K562 (cell line): ENCODE measurements around the gene EFCAB8. TPM values are rescaled to one million over a fixed set of nuclear protein-coding genes. Genes with fewer than 3 reads are reported as not detected.

Source experiments
- ATAC-seq: fragments of 200-7000 bp; cut with Tn5 transposase; 3 replicates; pipeline ENCODE4 v1.9.1; 2020; ENCODE audit warnings: moderate library complexity
- BruUV-seq: library from RNA; stranded (reverse); fragments of 400-500 nt; replicated peaks from 2 replicates; lab custom pipeline; 2021; lab: Mats Ljungman, UMichigan
- CTCF ChIA-PET: fragments of 300-600 bp; formaldehyde crosslinking; extraction: SDS; loops from one replicate; lab custom pipeline; 2021; ENCODE audit warnings: low intra/inter-chr PET ratio; lab: Yijun Ruan, JAX
- POLR2A ChIA-PET: fragments of 300-600, 350-650 bp; sonication (Branson Sonifier 250); formaldehyde crosslinking; extraction: SDS; loops from one replicate; lab custom pipeline; 2021; ENCODE audit warnings: antibody characterized with exemption, inconsistent platforms; lab: Yijun Ruan, JAX
- DNase-seq, 4 experiments: peaks; one replicate each; pipeline versions ENCODE4 v3.0.0 to v3.0.0-alpha.2; 2011 to 2018; ENCODE audit warnings: low spot score in 3 of 4, mixed read lengths in 3 of 4; ENCODE audit errors: extremely low read depth in 1 of 4
- FAIRE-seq: peaks from 2 replicates; lab custom pipeline; 2011; peaks lifted over from hg19 to GRCh38; lab: Jason Lieb, UNC
- H2AFZ ChIP-seq: 2 replicates; pipeline ENCODE4 v1.6.0; 2011; ENCODE audit warnings: low read depth, low read length, control low read depth, inconsistent platforms
- H3K27ac ChIP-seq: fragments of 200-600 bp; 3 replicates; pipeline ENCODE4 v1.8.0; 2011; ENCODE audit warnings: low read depth, mild to moderate bottlenecking, control low read depth, inconsistent platforms, low read length, moderate library complexity, mixed read lengths; ENCODE audit errors: extremely low read depth
- H3K27me3 ChIP-seq, 2 experiments: fragments of 300-600 bp in 1 of 2; 2 replicates in 1 of 2; 3 replicates in 1 of 2; pipeline versions ENCODE4 v1.6.0 to v1.8.0; 2011; ENCODE audit warnings: inconsistent platforms in 2 of 2, low read length in 2 of 2, mild to moderate bottlenecking in 1 of 2, mixed read lengths in 1 of 2, moderate library complexity in 1 of 2; ENCODE audit not compliant: control insufficient read depth in 2 of 2, insufficient read depth in 2 of 2
- H3K36me3 ChIP-seq: fragments of 300-600 bp; 3 replicates; pipeline ENCODE4 v1.8.0; 2011; ENCODE audit warnings: mild to moderate bottlenecking, low read length, inconsistent platforms; ENCODE audit not compliant: control insufficient read depth, insufficient read depth
- H3K4me1 ChIP-seq, 2 experiments: fragments of 200-600 bp in 1 of 2; replicated peaks in 1 of 2; 2 replicates in 1 of 2; 3 replicates in 1 of 2; pipeline versions ENCODE4 v1.5.1 to v1.8.0; 2011; ENCODE audit warnings: inconsistent platforms in 2 of 2, low read length in 2 of 2, mild to moderate bottlenecking in 1 of 2, mixed read lengths in 1 of 2, moderate library complexity in 1 of 2; ENCODE audit not compliant: control insufficient read depth in 2 of 2, insufficient read depth in 2 of 2
- H3K4me2 ChIP-seq: 2 replicates; pipeline ENCODE4 v1.6.1; 2011; ENCODE audit warnings: low read length, control low read depth, inconsistent platforms, mixed read lengths; ENCODE audit not compliant: insufficient read depth
- H3K4me3 ChIP-seq: fragments of 200-600 bp; sonication (generic), shearing (Covaris generic); 2 replicates; pipeline ENCODE4 v1.5.1; 2016; ENCODE audit warnings: control low read depth, inconsistent platforms
- H3K79me2 ChIP-seq: fragments of 200-600 bp; 3 replicates; pipeline ENCODE4 v1.8.0; 2011; ENCODE audit warnings: low read length, inconsistent platforms; ENCODE audit not compliant: control insufficient read depth, insufficient read depth
- H3K9ac ChIP-seq, 2 experiments: 2 replicates each; pipeline versions ENCODE4 v1.6.0 to v1.6.1; 2011; ENCODE audit warnings: low read depth in 2 of 2, low read length in 2 of 2, control low read depth in 1 of 2, inconsistent platforms in 1 of 2, mild to moderate bottlenecking in 1 of 2, mixed read lengths in 1 of 2; ENCODE audit not compliant: insufficient read depth in 1 of 2
- H3K9me1 ChIP-seq: one replicate; pipeline ENCODE4 v1.6.0; 2011; ENCODE audit warnings: inconsistent platforms, mild to moderate bottlenecking, low read length, moderate library complexity; ENCODE audit not compliant: control insufficient read depth, insufficient read depth
- H3K9me3 ChIP-seq: replicated peaks from 2 replicates; pipeline ENCODE4 v1.5.1; 2011; ENCODE audit warnings: low read depth, low read length, inconsistent platforms; ENCODE audit not compliant: control insufficient read depth, insufficient read depth
- H4K20me1 ChIP-seq: replicated peaks from 2 replicates; pipeline ENCODE4 v1.6.1; 2011; ENCODE audit warnings: low read length, inconsistent platforms, mixed read lengths; ENCODE audit not compliant: control insufficient read depth, insufficient read depth
- ARNT ChIP-seq, 2 experiments: fragments of 450-650 bp; IDR thresholded peaks; 2 replicates each; pipeline ENCODE4 v1.6.1; 2016; ENCODE audit warnings: mild to moderate bottlenecking in 1 of 2
- CHD4 ChIP-seq: fragments of 200-600 bp; sonication (generic); IDR thresholded peaks from 3 replicates; pipeline ENCODE4 v1.6.1; 2012; ENCODE audit warnings: low read depth, mild to moderate bottlenecking, mixed read lengths, low read length, inconsistent platforms; ENCODE audit not compliant: insufficient read depth, insufficient replicate concordance, poor library complexity, severe bottlenecking
- DIDO1 ChIP-seq: fragments of 450-650 bp; IDR thresholded peaks from 2 replicates; pipeline ENCODE4 v1.6.1; 2016; ENCODE audit warnings: low read depth, missing biosample characterization, missing genetic modification characterization
- NFE2L1 ChIP-seq: fragments of 450-650 bp; IDR thresholded peaks from 2 replicates; pipeline ENCODE4 v1.6.1; 2016; ENCODE audit warnings: missing genetic modification characterization, low read depth, mild to moderate bottlenecking, missing compliant biosample characterization, moderate library complexity, borderline replicate concordance
- SIN3B ChIP-seq: fragments of 450-650 bp; IDR thresholded peaks from 2 replicates; pipeline ENCODE4 v1.6.1; 2017; ENCODE audit warnings: low read depth, mild to moderate bottlenecking, moderate library complexity
- SIX5 ChIP-seq, 2 experiments: IDR thresholded peaks; 2 replicates each; pipeline ENCODE4 v1.6.1; 2011; ENCODE audit warnings: low read length in 2 of 2, borderline replicate concordance in 1 of 2, low read depth in 1 of 2, mild to moderate bottlenecking in 1 of 2, moderate library complexity in 1 of 2; ENCODE audit not compliant: insufficient read depth in 1 of 2
- TAL1 ChIP-seq: fragments of 450-650 bp; IDR thresholded peaks from 2 replicates; pipeline ENCODE4 v1.6.1; 2016; ENCODE audit warnings: mild to moderate bottlenecking
- TCF7 ChIP-seq: sonication (generic); IDR thresholded peaks from 2 replicates; pipeline ENCODE4 v1.6.1; 2016; ENCODE audit warnings: antibody characterized with exemption, borderline replicate concordance
- ZNF23 ChIP-seq: fragments of 250-450 bp; sonication (Bioruptor Pico); IDR thresholded peaks from 2 replicates; pipeline ENCODE4 v1.4.0; 2020; ENCODE audit warnings: mild to moderate bottlenecking
- WGBS: fragments of 100-300 bp; shearing (Covaris generic); methylation state at CpG from one replicate; pipeline ENCODE4 v1.1.6; 2016; ENCODE audit warnings: low coverage, mixed read lengths; ENCODE audit not compliant: insufficient coverage; ENCODE audit errors: missing lambda C conversion rate; 5-methylcytosine and 5-hydroxymethylcytosine counted together
- in situ Hi-C: fragments of 300-500 bp; cut with MboI; formaldehyde crosslinking; loops from 4 replicates; pipeline ENCODE4 v1.15.0; 2018; ENCODE audit warnings: inconsistent platforms, mixed read lengths
- intact Hi-C: fragments of 100-400 bp; cut with micrococcal nuclease; formaldehyde crosslinking; loops from 2 replicates; pipeline ENCODE4 v1.14.2; 2022
- polyA plus RNA-seq, 8 experiments: library from polyadenylated mRNA; depleted of rRNA in 4 of 8; stranded (reverse) in 5 of 8; unstranded in 3 of 8; fragments of >200 nt; fragmentation: Nextera tagmentation in 2 of 8; fragmentation: Illumina TruSeq in 1 of 8; extraction: Ambion mirVana in 2 of 8; extraction: Trizol in 1 of 8; gene quantifications; 2 replicates each; pipeline versions ENCODE4 v1.2.1 to v1.2.3, GENCODE V29; 2011 to 2014; ENCODE audit warnings: inconsistent platforms in 1 of 8, missing spikeins in 1 of 8
- total RNA-seq, 7 experiments: library from RNA; depleted of rRNA in 6 of 7; stranded (reverse); fragments of >200 nt in 6 of 7; fragmentation: Illumina TruSeq in 2 of 7; extraction: Trizol in 2 of 7; gene quantifications; 2 replicates each; pipeline versions ENCODE4 v1.2.1 to v1.2.3, GENCODE V29; 2011 to 2021; ENCODE audit warnings: low replicate concordance in 1 of 7
- TF ChIP-seq, protein P1 (sequence below): sonication (generic); formaldehyde crosslinking; IDR thresholded peaks from 2 replicates; pipeline ENCODE4 v1.8.0; 2023; ENCODE audit warnings: mild to moderate bottlenecking, missing genetic modification reagents
- TF ChIP-seq, protein P2 (sequence below): fragments of 250-450 bp; sonication (Bioruptor Pico); IDR thresholded peaks from 2 replicates; pipeline ENCODE4 v1.4.0; 2020; ENCODE audit warnings: mild to moderate bottlenecking, moderate library complexity
- TF ChIP-seq, protein P3 (sequence below): fragments of 250-450 bp; sonication (Bioruptor Pico); IDR thresholded peaks from 2 replicates; pipeline ENCODE4 v1.4.0; 2020

The EFCAB8 gene
- total and polyA plus RNA-seq, 9 of the 15 experiments (the other 6 are each of a cell fraction or from before 2014, with no cell fraction given): 0.03 to 0.18 (median 0.11) TPM; not detected in 6

DNA sequence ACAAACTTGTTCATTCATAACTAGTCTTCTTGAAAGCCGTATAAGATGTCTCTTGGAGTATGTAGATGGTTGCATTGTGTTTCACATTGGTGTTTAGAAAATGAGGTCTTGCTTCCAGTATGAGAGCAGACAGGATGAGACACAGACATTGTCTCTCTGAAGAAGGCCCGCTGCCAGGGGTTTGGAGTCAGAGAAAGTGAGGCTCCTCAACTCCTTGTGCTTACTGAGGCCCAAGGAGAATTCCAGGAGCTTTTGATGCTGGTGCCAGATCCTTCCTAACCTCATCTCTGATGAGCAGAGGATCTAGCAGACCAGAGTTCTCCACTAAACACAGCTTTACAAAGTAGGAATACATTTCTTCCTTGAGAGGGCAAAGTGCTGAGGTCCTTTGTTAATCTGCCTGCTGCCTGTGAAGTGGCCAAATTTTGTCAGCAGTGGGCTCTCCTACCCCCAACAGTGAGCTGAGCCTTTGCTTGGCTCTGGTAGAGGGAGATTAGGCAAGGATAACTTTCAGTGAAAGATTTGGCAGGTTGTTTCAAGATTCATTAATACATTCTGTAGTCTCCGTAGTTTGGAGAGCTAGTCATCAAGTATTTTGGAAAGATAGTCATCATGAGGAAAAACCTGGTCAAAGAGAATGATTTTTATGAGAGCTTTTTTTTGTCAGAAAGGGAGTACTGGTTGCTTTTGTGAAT, 29.3 kb upstream of the EFCAB8 start:
- Histone ChIP-seq H3K27me3 (no peaks in the 10 kb centered on the region), H3K36me3 (peaks cover 83% of the 10 kb centered on the region), H3K4me3 (no peak overlapping the region), H3K9ac (no peak overlapping the region), H4K20me1 (0 out of 2 replicates have a peak, but pooled peaks cover 5% of the 10 kb centered on the region), H3K27ac (no peak overlapping the region), H3K4me2 (no peak overlapping the region), H3K9me1 (no peaks in the 10 kb centered on the region), H3K79me2 (peaks cover 85% of the 10 kb centered on the region), H2AFZ (no peak overlapping the region), H3K9me3 (no peaks in the 10 kb centered on the region), H3K4me1 (no peaks in the 10 kb centered on the region; a peak in 1 of 5 replicates)
- no TSS peak for BruUV-seq
- DNase-seq (no peak), FAIRE-seq (no peak), ATAC-seq (no peak)
- intact Hi-C loops: no loop called here
- ChIA-PET CTCF (no interaction called here), POLR2A (interaction anchor here (0.6 to 5.0 kb wide), 7 partner anchors 9 to 867 kb away, joined by 3 to 38 read pairs (median 4); partner anchors contain the start of gene MAPRE1)
- in situ Hi-C loops: no loop called here
- 90% methylated on average over 3 of the region's 3 CpGs for WGBS
- no peak for TF ChIP-seq DIDO1 (tag)
- TF ChIP-seq SIX5 (IDR thresholded peaks at IDR 0.05; ENCODE audit: borderline replicate concordance in 1 of 2, insufficient read depth in 1 of 2, low read depth in 1 of 2, low read length in 2 of 2): no peak
- no peak for TF ChIP-seq TAL1
- no peak for TF ChIP-seq NFE2L1 (tag)
- no peak for TF ChIP-seq ARNT (IDR thresholded peaks at IDR 0.05)
- TF ChIP-seq SIN3B: no peak
- TF ChIP-seq, protein P1, sequence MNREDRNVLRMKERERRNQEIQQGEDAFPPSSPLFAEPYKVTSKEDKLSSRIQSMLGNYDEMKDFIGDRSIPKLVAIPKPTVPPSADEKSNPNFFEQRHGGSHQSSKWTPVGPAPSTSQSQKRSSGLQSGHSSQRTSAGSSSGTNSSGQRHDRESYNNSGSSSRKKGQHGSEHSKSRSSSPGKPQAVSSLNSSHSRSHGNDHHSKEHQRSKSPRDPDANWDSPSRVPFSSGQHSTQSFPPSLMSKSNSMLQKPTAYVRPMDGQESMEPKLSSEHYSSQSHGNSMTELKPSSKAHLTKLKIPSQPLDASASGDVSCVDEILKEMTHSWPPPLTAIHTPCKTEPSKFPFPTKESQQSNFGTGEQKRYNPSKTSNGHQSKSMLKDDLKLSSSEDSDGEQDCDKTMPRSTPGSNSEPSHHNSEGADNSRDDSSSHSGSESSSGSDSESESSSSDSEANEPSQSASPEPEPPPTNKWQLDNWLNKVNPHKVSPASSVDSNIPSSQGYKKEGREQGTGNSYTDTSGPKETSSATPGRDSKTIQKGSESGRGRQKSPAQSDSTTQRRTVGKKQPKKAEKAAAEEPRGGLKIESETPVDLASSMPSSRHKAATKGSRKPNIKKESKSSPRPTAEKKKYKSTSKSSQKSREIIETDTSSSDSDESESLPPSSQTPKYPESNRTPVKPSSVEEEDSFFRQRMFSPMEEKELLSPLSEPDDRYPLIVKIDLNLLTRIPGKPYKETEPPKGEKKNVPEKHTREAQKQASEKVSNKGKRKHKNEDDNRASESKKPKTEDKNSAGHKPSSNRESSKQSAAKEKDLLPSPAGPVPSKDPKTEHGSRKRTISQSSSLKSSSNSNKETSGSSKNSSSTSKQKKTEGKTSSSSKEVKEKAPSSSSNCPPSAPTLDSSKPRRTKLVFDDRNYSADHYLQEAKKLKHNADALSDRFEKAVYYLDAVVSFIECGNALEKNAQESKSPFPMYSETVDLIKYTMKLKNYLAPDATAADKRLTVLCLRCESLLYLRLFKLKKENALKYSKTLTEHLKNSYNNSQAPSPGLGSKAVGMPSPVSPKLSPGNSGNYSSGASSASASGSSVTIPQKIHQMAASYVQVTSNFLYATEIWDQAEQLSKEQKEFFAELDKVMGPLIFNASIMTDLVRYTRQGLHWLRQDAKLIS (CRISPR knock-in tag): no peak
- no peak for TF ChIP-seq CHD4
- TF ChIP-seq, protein P2, sequence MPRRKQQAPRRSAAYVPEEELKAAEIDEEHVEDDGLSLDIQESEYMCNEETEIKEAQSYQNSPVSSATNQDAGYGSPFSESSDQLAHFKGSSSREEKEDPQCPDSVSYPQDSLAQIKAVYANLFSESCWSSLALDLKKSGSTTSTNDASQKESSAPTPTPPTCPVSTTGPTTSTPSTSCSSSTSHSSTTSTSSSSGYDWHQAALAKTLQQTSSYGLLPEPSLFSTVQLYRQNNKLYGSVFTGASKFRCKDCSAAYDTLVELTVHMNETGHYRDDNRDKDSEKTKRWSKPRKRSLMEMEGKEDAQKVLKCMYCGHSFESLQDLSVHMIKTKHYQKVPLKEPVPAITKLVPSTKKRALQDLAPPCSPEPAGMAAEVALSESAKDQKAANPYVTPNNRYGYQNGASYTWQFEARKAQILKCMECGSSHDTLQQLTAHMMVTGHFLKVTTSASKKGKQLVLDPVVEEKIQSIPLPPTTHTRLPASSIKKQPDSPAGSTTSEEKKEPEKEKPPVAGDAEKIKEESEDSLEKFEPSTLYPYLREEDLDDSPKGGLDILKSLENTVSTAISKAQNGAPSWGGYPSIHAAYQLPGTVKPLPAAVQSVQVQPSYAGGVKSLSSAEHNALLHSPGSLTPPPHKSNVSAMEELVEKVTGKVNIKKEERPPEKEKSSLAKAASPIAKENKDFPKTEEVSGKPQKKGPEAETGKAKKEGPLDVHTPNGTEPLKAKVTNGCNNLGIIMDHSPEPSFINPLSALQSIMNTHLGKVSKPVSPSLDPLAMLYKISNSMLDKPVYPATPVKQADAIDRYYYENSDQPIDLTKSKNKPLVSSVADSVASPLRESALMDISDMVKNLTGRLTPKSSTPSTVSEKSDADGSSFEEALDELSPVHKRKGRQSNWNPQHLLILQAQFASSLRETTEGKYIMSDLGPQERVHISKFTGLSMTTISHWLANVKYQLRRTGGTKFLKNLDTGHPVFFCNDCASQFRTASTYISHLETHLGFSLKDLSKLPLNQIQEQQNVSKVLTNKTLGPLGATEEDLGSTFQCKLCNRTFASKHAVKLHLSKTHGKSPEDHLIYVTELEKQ (CRISPR knock-in tag): no peak
- no peak for TF ChIP-seq TCF7
- TF ChIP-seq, protein P3, sequence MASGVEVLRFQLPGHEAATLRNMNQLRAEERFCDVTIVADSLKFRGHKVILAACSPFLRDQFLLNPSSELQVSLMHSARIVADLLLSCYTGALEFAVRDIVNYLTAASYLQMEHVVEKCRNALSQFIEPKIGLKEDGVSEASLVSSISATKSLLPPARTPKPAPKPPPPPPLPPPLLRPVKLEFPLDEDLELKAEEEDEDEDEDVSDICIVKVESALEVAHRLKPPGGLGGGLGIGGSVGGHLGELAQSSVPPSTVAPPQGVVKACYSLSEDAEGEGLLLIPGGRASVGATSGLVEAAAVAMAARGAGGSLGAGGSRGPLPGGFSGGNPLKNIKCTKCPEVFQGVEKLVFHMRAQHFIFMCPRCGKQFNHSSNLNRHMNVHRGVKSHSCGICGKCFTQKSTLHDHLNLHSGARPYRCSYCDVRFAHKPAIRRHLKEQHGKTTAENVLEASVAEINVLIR (CRISPR knock-in tag): no peak
- no peak for TF ChIP-seq ZNF23 (CRISPR knock-in tag)
